ENCODE results near the gene SEZ6.

Gene SEZ6

DNA sequence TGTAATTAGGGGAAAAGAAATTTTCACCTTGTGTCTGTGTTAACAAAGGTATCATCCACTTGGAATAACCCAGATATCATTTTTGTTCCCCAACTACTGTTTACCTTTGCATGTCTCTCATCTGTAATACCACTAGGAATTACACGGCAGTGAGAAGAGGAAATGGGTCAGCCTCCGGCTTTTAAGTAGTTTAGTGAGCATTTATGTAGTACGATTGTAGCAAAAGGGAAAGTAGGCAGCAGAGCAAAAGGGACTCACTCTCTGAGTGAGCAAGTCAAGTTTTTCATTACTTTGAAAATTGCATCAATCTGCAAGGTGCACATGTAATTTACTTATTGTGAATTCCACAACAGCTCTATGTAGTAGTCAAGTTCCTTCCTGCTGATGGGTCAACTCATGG, 65.7 kb downstream of the SEZ6 start:
- Histone ChIP-seq H3K4me3 (ENCODE audit: low read length) (no peak overlapping the region), H3K9me2 (replicated peaks; ENCODE audit: insufficient read depth, low read length) (no peaks in the 10 kb centered on the region), H4K20me1 (ENCODE audit: insufficient read depth, low read length) (peaks cover 13% of the 10 kb centered on the region), H2AFZ (ENCODE audit: low read length) (no peak overlapping the region), H3K27me3 (replicated peaks; ENCODE audit: insufficient read depth, low read length) (no peaks in the 10 kb centered on the region), H3K27ac (ENCODE audit: low read length) (no peak overlapping the region), H3F3A (ENCODE audit: insufficient read depth, low read length) (peaks cover 21% of the 10 kb centered on the region), H3K9ac (ENCODE audit: low read length) (no peak overlapping the region), H3K9me3 (replicated peaks; ENCODE audit: insufficient read depth, low read length) (no peaks in the 10 kb centered on the region), H3K36me3 (replicated peaks; ENCODE audit: insufficient read depth, low read length) (no peaks in the 10 kb centered on the region), H3K79me2 (ENCODE audit: low read length) (peaks cover 99% of the 10 kb centered on the region), H3K4me2 (ENCODE audit: low read depth, low read length) (no peak overlapping the region), H3K4me1 (ENCODE audit: low read length) (peaks cover 37% of the 10 kb centered on the region)
- TF ChIP-seq EZH2phosphoT487 (IDR thresholded peaks at IDR 0.05; ENCODE audit: low read length): no peak
- TF ChIP-seq EZH2 (optimal IDR thresholded peaks at IDR 0.05; ENCODE audit: low read depth, low read length): no peak
- TF ChIP-seq, protein P1, sequence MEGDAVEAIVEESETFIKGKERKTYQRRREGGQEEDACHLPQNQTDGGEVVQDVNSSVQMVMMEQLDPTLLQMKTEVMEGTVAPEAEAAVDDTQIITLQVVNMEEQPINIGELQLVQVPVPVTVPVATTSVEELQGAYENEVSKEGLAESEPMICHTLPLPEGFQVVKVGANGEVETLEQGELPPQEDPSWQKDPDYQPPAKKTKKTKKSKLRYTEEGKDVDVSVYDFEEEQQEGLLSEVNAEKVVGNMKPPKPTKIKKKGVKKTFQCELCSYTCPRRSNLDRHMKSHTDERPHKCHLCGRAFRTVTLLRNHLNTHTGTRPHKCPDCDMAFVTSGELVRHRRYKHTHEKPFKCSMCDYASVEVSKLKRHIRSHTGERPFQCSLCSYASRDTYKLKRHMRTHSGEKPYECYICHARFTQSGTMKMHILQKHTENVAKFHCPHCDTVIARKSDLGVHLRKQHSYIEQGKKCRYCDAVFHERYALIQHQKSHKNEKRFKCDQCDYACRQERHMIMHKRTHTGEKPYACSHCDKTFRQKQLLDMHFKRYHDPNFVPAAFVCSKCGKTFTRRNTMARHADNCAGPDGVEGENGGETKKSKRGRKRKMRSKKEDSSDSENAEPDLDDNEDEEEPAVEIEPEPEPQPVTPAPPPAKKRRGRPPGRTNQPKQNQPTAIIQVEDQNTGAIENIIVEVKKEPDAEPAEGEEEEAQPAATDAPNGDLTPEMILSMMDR (IDR thresholded peaks at IDR 0.05; ENCODE audit: low read length): no peak
- no peak for DNase-seq

DNA sequence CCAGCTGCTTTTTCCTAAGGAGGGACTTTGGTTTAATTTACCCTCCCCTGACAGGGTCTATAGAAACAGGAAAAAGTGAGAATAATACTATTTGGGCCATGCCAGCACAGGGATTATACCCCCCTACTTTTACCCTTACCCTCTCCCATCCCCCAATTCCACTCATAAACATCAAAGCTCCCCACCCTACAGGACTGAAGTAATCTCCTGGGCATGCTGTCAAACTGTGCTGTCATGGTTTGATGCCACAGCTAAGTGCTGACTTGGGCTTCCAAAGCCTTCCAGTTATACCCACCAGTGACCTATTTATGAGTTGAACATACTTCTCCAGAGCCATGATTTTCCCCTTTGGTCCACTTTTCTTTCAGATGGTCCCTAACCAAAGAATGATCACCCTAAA, 67.3 kb downstream of the SEZ6 start:
- Histone ChIP-seq H3K9me3 (replicated peaks; ENCODE audit: insufficient read depth, low read length) (no peaks in the 10 kb centered on the region), H3K27ac (ENCODE audit: low read length) (no peak overlapping the region), H3F3A (ENCODE audit: insufficient read depth, low read length) (peaks cover 21% of the 10 kb centered on the region), H3K4me1 (ENCODE audit: low read length) (peaks cover 37% of the 10 kb centered on the region), H3K36me3 (replicated peaks; ENCODE audit: insufficient read depth, low read length) (no peaks in the 10 kb centered on the region), H3K4me3 (ENCODE audit: low read length) (no peak overlapping the region), H3K9me2 (replicated peaks; ENCODE audit: insufficient read depth, low read length) (no peaks in the 10 kb centered on the region), H3K27me3 (replicated peaks; ENCODE audit: insufficient read depth, low read length) (no peaks in the 10 kb centered on the region), H3K4me2 (ENCODE audit: low read depth, low read length) (no peak overlapping the region), H3K9ac (ENCODE audit: low read length) (no peak overlapping the region), H3K79me2 (ENCODE audit: low read length) (peaks cover 99% of the 10 kb centered on the region), H2AFZ (ENCODE audit: low read length) (no peak overlapping the region), H4K20me1 (ENCODE audit: insufficient read depth, low read length) (0 out of 2 replicates have a peak, but pooled peaks cover 6% of the 10 kb centered on the region)
- no peak for DNase-seq
- TF ChIP-seq, protein P1 (IDR thresholded peaks at IDR 0.05; ENCODE audit: low read length): no peak
- no peak for TF ChIP-seq EZH2phosphoT487 (IDR thresholded peaks at IDR 0.05; ENCODE audit: low read length)
- no peak for TF ChIP-seq EZH2 (optimal IDR thresholded peaks at IDR 0.05; ENCODE audit: low read depth, low read length)

DNA sequence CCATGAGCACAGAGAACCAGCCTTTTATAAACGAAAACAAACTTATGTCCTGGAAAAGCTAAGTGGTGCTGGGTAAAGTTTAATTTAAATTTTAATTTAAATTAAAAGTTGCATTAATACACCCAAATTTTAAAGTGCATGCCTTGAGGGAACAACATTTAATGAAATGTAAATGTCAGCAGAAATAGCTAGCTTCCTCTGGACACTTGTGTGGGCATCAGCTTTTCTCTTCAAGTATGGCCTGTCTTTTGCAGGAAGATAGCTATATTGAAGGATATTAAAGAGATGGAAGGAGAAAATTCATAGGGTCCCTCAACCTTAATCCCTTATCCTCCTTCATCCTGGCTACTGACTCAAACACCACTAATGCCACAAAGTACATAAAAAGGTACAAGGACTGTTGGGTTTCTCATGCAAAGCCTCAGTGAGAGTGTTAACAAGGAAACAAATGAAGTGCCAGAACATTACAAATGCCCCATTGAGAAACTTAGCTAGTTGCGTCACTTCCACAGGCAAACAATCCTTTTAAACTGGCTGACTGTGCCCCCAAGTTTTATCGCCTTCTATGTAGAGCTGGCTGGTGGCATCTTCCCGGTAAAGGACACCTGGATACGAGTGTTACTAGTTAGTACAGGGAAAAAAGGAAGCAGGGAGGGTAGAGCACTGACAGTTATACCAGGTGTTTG, 68.6 kb downstream of the SEZ6 start:
- Histone ChIP-seq H3K4me3 (ENCODE audit: low read length) (peak overlapping the region; percentile 23; the same call in 1 of the 2 replicates), H2AFZ (ENCODE audit: low read length) (no peak overlapping the region), H4K20me1 (ENCODE audit: insufficient read depth, low read length) (0 out of 2 replicates have a peak, but pooled peaks cover 6% of the 10 kb centered on the region), H3K9ac (ENCODE audit: low read length) (no peak overlapping the region; the same call in 1 of the 2 replicates), H3K27ac (ENCODE audit: low read length) (peak overlapping the region; percentile 58; the same call in 1 of the 2 replicates), H3K27me3 (replicated peaks; ENCODE audit: insufficient read depth, low read length) (no peaks in the 10 kb centered on the region), H3K9me2 (replicated peaks; ENCODE audit: insufficient read depth, low read length) (no peaks in the 10 kb centered on the region), H3K36me3 (replicated peaks; ENCODE audit: insufficient read depth, low read length) (no peaks in the 10 kb centered on the region), H3F3A (ENCODE audit: insufficient read depth, low read length) (peaks cover 21% of the 10 kb centered on the region), H3K4me2 (ENCODE audit: low read depth, low read length) (peak overlapping the region; percentile 83), H3K4me1 (ENCODE audit: low read length) (peaks cover 37% of the 10 kb centered on the region), H3K9me3 (replicated peaks; ENCODE audit: insufficient read depth, low read length) (no peaks in the 10 kb centered on the region), H3K79me2 (ENCODE audit: low read length) (peaks cover 100% of the 10 kb centered on the region)
- TF ChIP-seq EZH2phosphoT487 (IDR thresholded peaks at IDR 0.05; ENCODE audit: low read length) (no peak), EZH2 (optimal IDR thresholded peaks at IDR 0.05; ENCODE audit: low read depth, low read length) (no peak)
- TF ChIP-seq, protein P1 (IDR thresholded peaks at IDR 0.05; ENCODE audit: low read length): no peak
- no peak for DNase-seq

All from MM.1S (cell line).